NCI-H524 treated with DMSO at 0.1 percent for 48 hours (cell line): ENCODE results near the gene CSH2.
"Not testable (repeated sequence)": the region's sequence is repeated elsewhere in the genome, so short reads cannot be mapped to it uniquely, and the experiment has no call there.

Source experiments
- DNase-seq: peaks from one replicate; lab custom pipeline; 2025; lab: John Stamatoyannopoulos, UW

Gene CSH2

GRCh38 chr17:63855185-63855584 is 18.3 kb downstream of the CSH2 start:
- no peak for DNase-seq

- no peak for DNase-seq
These were observed 18.8 kb downstream of the CSH2 start for GRCh38 chr17:63854709-63855108.

- DNase-seq: no peak
These were observed 20.2 kb downstream of the CSH2 start for GRCh38 chr17:63853260-63853659.

- DNase-seq: no peak
These were observed 23.1 kb downstream of the CSH2 start for GRCh38 chr17:63850401-63850800.

GRCh38 chr17:63848834-63849689 is 24.4 kb downstream of the CSH2 start:
- DNase-seq: peak; percentile 31

- no peak for DNase-seq
These were observed 25.8 kb downstream of the CSH2 start for GRCh38 chr17:63847525-63848249.

GRCh38 chr17:63845509-63845908 is 28.0 kb downstream of the CSH2 start:
- no peak for DNase-seq

- DNase-seq: no peak
These were observed 29.4 kb downstream of the CSH2 start for GRCh38 chr17:63843910-63844677.

- not testable (repeated sequence) for DNase-seq
These were observed 30.0 kb downstream of the CSH2 start for GRCh38 chr17:63843387-63843888.

- peak; percentile 86 for DNase-seq
These were observed 30.7 kb downstream of the CSH2 start, which contains the start of gene SMARCD2 for GRCh38 chr17:63842540-63843386. SMARCD2 (minus strand) TSS chr17:63842685; CDS start chr17:63842674, 11 bp downstream.

GRCh38 chr17:63842173-63842539 is 31.3 kb downstream of the CSH2 start:
- DNase-seq: no peak

- DNase-seq: no peak
These were observed 31.9 kb downstream of the CSH2 start for GRCh38 chr17:63841350-63842172.

GRCh38 chr17:63840591-63841349 is 32.7 kb downstream of the CSH2 start:
- no peak for DNase-seq

- no peak for DNase-seq
These were observed 34.8 kb downstream of the CSH2 start for GRCh38 chr17:63838631-63839171.

GRCh38 chr17:63837962-63838600 is 35.4 kb downstream of the CSH2 start:
- DNase-seq: no peak

- DNase-seq: no peak
These were observed 36.0 kb downstream of the CSH2 start for GRCh38 chr17:63837480-63837879.

GRCh38 chr17:63836811-63837210 is 36.7 kb downstream of the CSH2 start:
- DNase-seq: no peak

GRCh38 chr17:63835167-63835720 is 38.2 kb downstream of the CSH2 start:
- no peak for DNase-seq
